ACC112 (cell line): ENCODE data around the gene DRC1.

Experiments used
- H2AFZ ChIP-seq: fragments of 200-600 bp; sonication (generic); one replicate; pipeline ENCODE4 v1.6.0; 2017; ENCODE audit warnings: antibody characterized with exemption, low read length; ENCODE audit not compliant: unreplicated experiment
- H3K27ac ChIP-seq: fragments of 200-600 bp; sonication (generic); 2 replicates; pipeline ENCODE4 v1.5.1; 2014; ENCODE audit warnings: low read depth, mild to moderate bottlenecking, antibody characterized with exemption, low read length, moderate library complexity
- H3K27me3 ChIP-seq: fragments of 200-600 bp; sonication (generic); 2 replicates; pipeline ENCODE4 v1.6.1; 2014; ENCODE audit warnings: mild to moderate bottlenecking, antibody characterized with exemption, low read length, moderate library complexity, mixed read lengths; ENCODE audit not compliant: insufficient read depth
- H3K36me3 ChIP-seq: fragments of 200-600 bp; sonication (generic); 2 replicates; pipeline ENCODE4 v1.6.1; 2016; ENCODE audit warnings: mild to moderate bottlenecking, antibody characterized with exemption, low read length, moderate library complexity, mixed read lengths; ENCODE audit not compliant: insufficient read depth
- H3K4me1 ChIP-seq: fragments of 200-600 bp; sonication (generic); one replicate; pipeline ENCODE4 v1.6.1; 2016; ENCODE audit warnings: low read length, mixed read lengths; ENCODE audit not compliant: insufficient read depth, unreplicated experiment, control insufficient read depth
- H3K4me3 ChIP-seq: fragments of 200-600 bp; sonication (generic); 2 replicates; pipeline ENCODE4 v1.5.1; 2014; ENCODE audit warnings: mild to moderate bottlenecking, low read depth, low read length
- H3K79me2 ChIP-seq: fragments of 200-600 bp; sonication (generic); one replicate; pipeline ENCODE4 v1.6.0; 2016; ENCODE audit warnings: low read length; ENCODE audit not compliant: control insufficient read depth, unreplicated experiment, insufficient read depth

The DRC1 gene

GRCh38 chr2:26396734-26397298 is 4.9 kb upstream of the DRC1 start:
- Histone ChIP-seq H3K79me2 (no peaks in the 10 kb centered on the region), H3K4me3 (no peak overlapping the region), H3K36me3 (0 out of 2 replicates have a peak, but pooled peaks cover 3% of the 10 kb centered on the region), H3K4me1 (peaks cover 15% of the 10 kb centered on the region), H2AFZ (no peak overlapping the region), H3K27me3 (no peaks in the 10 kb centered on the region), H3K27ac (no peak overlapping the region)

- no peak overlapping the region for H2AFZ ChIP-seq
- H3K27ac ChIP-seq = no peak overlapping the region
- H3K4me1 ChIP-seq = peaks cover 12% of the 10 kb centered on the region
- H3K4me3 ChIP-seq = no peak overlapping the region
- H3K36me3 ChIP-seq = no peaks in the 10 kb centered on the region
- no peaks in the 10 kb centered on the region for H3K27me3 ChIP-seq
- H3K79me2 ChIP-seq = no peaks in the 10 kb centered on the region
Measured at GRCh38 chr2:26399771-26400376, 1.8 kb upstream of the DRC1 start.

GRCh38 chr2:26400723-26401122 is 997 bp upstream of the DRC1 start:
- Histone ChIP-seq H3K4me3 (no peak overlapping the region), H3K4me1 (peaks cover 6% of the 10 kb centered on the region), H3K27me3 (no peaks in the 10 kb centered on the region), H2AFZ (no peak overlapping the region), H3K27ac (no peak overlapping the region), H3K79me2 (no peaks in the 10 kb centered on the region), H3K36me3 (no peaks in the 10 kb centered on the region)

- no peak overlapping the region for H2AFZ ChIP-seq
- peaks cover 4% of the 10 kb centered on the region for H3K4me1 ChIP-seq
- H3K27me3 ChIP-seq = no peaks in the 10 kb centered on the region; the same call in 1 of the 2 replicates
- no peaks in the 10 kb centered on the region for H3K36me3 ChIP-seq
- no peak overlapping the region for H3K27ac ChIP-seq
- no peaks in the 10 kb centered on the region for H3K79me2 ChIP-seq
- H3K4me3 ChIP-seq = no peak overlapping the region
Measured at GRCh38 chr2:26407526-26407925, 5.8 kb downstream of the DRC1 start.

GRCh38 chr2:26409785-26410184 is 8.1 kb downstream of the DRC1 start:
- no peaks in the 10 kb centered on the region; the same call in 1 of the 2 replicates for H3K27me3 ChIP-seq
- no peak overlapping the region for H2AFZ ChIP-seq
- H3K4me3 ChIP-seq = no peak overlapping the region
- no peaks in the 10 kb centered on the region for H3K36me3 ChIP-seq
- no peak overlapping the region for H3K27ac ChIP-seq
- H3K4me1 ChIP-seq = peaks cover 4% of the 10 kb centered on the region
- no peaks in the 10 kb centered on the region for H3K79me2 ChIP-seq

GRCh38 chr2:26410764-26411243 is 9.1 kb downstream of the DRC1 start:
- H3K4me3 ChIP-seq = no peak overlapping the region
- H3K4me1 ChIP-seq = peaks cover 4% of the 10 kb centered on the region
- no peak overlapping the region for H2AFZ ChIP-seq
- no peaks in the 10 kb centered on the region for H3K36me3 ChIP-seq
- H3K79me2 ChIP-seq = no peaks in the 10 kb centered on the region
- H3K27me3 ChIP-seq = no peaks in the 10 kb centered on the region; the same call in 1 of the 2 replicates
- H3K27ac ChIP-seq = no peak overlapping the region

GRCh38 chr2:26411419-26411818 is 9.7 kb downstream of the DRC1 start:
- no peaks in the 10 kb centered on the region for H3K79me2 ChIP-seq
- no peak overlapping the region for H2AFZ ChIP-seq
- peaks cover 4% of the 10 kb centered on the region for H3K4me1 ChIP-seq
- H3K27me3 ChIP-seq = no peaks in the 10 kb centered on the region; the same call in 1 of the 2 replicates
- no peak overlapping the region for H3K27ac ChIP-seq
- no peaks in the 10 kb centered on the region for H3K36me3 ChIP-seq
- H3K4me3 ChIP-seq = no peak overlapping the region

- Histone ChIP-seq H3K4me1 (peaks cover 4% of the 10 kb centered on the region), H3K27me3 (no peaks in the 10 kb centered on the region; the same call in 1 of the 2 replicates), H3K4me3 (no peak overlapping the region), H3K36me3 (no peaks in the 10 kb centered on the region), H3K27ac (no peak overlapping the region), H3K79me2 (no peaks in the 10 kb centered on the region), H2AFZ (peak overlapping the region; percentile 45)
Measured at GRCh38 chr2:26412091-26412673, 10.5 kb downstream of the DRC1 start.

- Histone ChIP-seq H2AFZ (no peak overlapping the region), H3K27me3 (peaks cover under 1% of the 10 kb centered on the region; the same call in 1 of the 2 replicates), H3K27ac (no peak overlapping the region), H3K36me3 (no peaks in the 10 kb centered on the region), H3K4me3 (no peak overlapping the region), H3K79me2 (no peaks in the 10 kb centered on the region), H3K4me1 (peaks cover 4% of the 10 kb centered on the region)
Measured at GRCh38 chr2:26414311-26414710, 12.6 kb downstream of the DRC1 start.

- no peaks in the 10 kb centered on the region for H3K36me3 ChIP-seq
- peaks cover 9% of the 10 kb centered on the region; the same call in 1 of the 2 replicates for H3K27me3 ChIP-seq
- H3K27ac ChIP-seq = no peak overlapping the region
- no peak overlapping the region for H2AFZ ChIP-seq
- H3K4me1 ChIP-seq = no peaks in the 10 kb centered on the region
- no peak overlapping the region for H3K4me3 ChIP-seq
- no peaks in the 10 kb centered on the region for H3K79me2 ChIP-seq
Measured at GRCh38 chr2:26421961-26422360, 20.2 kb downstream of the DRC1 start.
